ENCODE results near the gene TRDMT1. TPM values are rescaled to one million over a fixed set of nuclear protein-coding genes. Genes with fewer than 3 reads are reported as not detected.

The TRDMT1 gene
- total RNA-seq, 1 donor from 2014 or later, result 4.2 TPM

GRCh38 chr10:17200001-17200911, 1.2 kb downstream of the TRDMT1 start:
- Mint-ChIP-seq H3K9me3 (no peaks in the 10 kb centered on the region), H3K4me1 (ENCODE audit: low read depth) (peaks cover 45% of the 10 kb centered on the region), H3K27me3 (ENCODE audit: low read depth) (peaks cover 7% of the 10 kb centered on the region), H3K36me3 (ENCODE audit: low read depth) (no peaks in the 10 kb centered on the region), H3K4me3 (ENCODE audit: low read depth) (peak overlapping the region; percentile 96), H3K27ac (peak overlapping the region; percentile 77)
- no peak for DNase-seq (ENCODE audit: low spot score)
- intact Hi-C loops (cut with micrococcal nuclease), result loop anchor here (2.0 to 10.0 kb wide), 2 partner anchors 17 to 765 kb away; partner anchors contain the start of gene PTER

- peaks cover 7% of the 10 kb centered on the region for H3K27me3 Mint-ChIP-seq (ENCODE audit: low read depth)
- peak overlapping the region; percentile 22 for H3K4me3 Mint-ChIP-seq (ENCODE audit: low read depth)
- H3K27ac Mint-ChIP-seq, result peak overlapping the region; percentile 2
- H3K9me3 Mint-ChIP-seq, result no peaks in the 10 kb centered on the region
- DNase-seq (ENCODE audit: low spot score), result no peak
- intact Hi-C loops (cut with micrococcal nuclease), result no loop called here
- H3K36me3 Mint-ChIP-seq (ENCODE audit: low read depth), result no peaks in the 10 kb centered on the region
- peaks cover 42% of the 10 kb centered on the region for H3K4me1 Mint-ChIP-seq (ENCODE audit: low read depth)
Observed at GRCh38 chr10:17199351-17199804, 2.1 kb downstream of the TRDMT1 start.

GRCh38 chr10:17196573-17196972, 4.9 kb downstream of the TRDMT1 start:
- H3K27me3 Mint-ChIP-seq (ENCODE audit: low read depth), result peaks cover 7% of the 10 kb centered on the region
- H3K36me3 Mint-ChIP-seq (ENCODE audit: low read depth), result no peaks in the 10 kb centered on the region
- peaks cover 22% of the 10 kb centered on the region for H3K4me1 Mint-ChIP-seq (ENCODE audit: low read depth)
- no peak overlapping the region for H3K4me3 Mint-ChIP-seq (ENCODE audit: low read depth)
- intact Hi-C loops (cut with micrococcal nuclease), result no loop called here
- no peak for DNase-seq (ENCODE audit: low spot score)
- H3K9me3 Mint-ChIP-seq, result peaks cover 6% of the 10 kb centered on the region
- no peak overlapping the region for H3K27ac Mint-ChIP-seq

GRCh38 chr10:17196045-17196444, 5.4 kb downstream of the TRDMT1 start:
- H3K4me3 Mint-ChIP-seq (ENCODE audit: low read depth), result no peak overlapping the region
- peaks cover 6% of the 10 kb centered on the region for H3K9me3 Mint-ChIP-seq
- no peaks in the 10 kb centered on the region for H3K36me3 Mint-ChIP-seq (ENCODE audit: low read depth)
- no peak for DNase-seq (ENCODE audit: low spot score)
- peaks cover 7% of the 10 kb centered on the region for H3K27me3 Mint-ChIP-seq (ENCODE audit: low read depth)
- intact Hi-C loops (cut with micrococcal nuclease), result no loop called here
- H3K4me1 Mint-ChIP-seq (ENCODE audit: low read depth), result peaks cover 19% of the 10 kb centered on the region
- no peak overlapping the region for H3K27ac Mint-ChIP-seq

DNA sequence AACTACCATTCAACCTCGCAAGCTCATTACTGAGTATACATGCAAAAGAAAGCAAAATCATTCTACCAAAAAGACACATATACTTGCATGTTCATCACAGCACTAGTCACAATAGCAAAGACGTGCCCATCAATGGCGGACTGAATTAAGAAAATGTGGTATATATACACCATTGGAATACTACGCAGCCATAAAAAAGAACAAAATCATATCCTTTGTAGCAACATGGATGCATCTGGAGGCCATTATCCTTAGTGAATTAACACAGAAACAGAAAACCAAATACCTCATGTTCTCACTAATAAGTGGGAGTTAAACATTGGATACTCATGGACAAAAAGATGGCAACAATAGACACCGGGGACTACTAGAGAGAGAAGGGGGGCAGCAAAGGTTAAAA, 6.4 kb downstream of the TRDMT1 start:
- H3K27ac Mint-ChIP-seq, result no peak overlapping the region
- H3K27me3 Mint-ChIP-seq (ENCODE audit: low read depth), result peaks cover 7% of the 10 kb centered on the region
- H3K4me1 Mint-ChIP-seq (ENCODE audit: low read depth), result peaks cover 10% of the 10 kb centered on the region
- H3K9me3 Mint-ChIP-seq, result peaks cover 6% of the 10 kb centered on the region
- no peak for DNase-seq (ENCODE audit: low spot score)
- H3K4me3 Mint-ChIP-seq (ENCODE audit: low read depth), result no peak overlapping the region
- H3K36me3 Mint-ChIP-seq (ENCODE audit: low read depth), result no peaks in the 10 kb centered on the region
- intact Hi-C loops (cut with micrococcal nuclease), result no loop called here

DNA sequence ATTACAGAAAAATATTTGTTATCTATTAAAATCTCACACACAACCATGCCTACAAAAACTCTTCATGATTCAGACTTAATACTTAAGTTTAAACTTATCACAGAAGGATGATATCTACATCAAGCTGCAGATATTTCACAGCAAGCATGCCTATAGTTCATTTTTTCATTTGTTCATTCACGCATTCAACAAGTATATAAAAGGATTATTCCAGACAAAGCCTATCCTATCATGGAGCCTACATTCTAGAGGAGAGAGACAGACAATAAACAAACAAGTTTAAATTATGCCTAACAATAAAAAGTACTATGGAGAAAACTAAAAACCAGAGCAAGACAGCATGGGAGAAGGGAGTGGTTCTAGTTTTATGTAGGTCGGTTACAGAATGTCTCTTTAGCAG, 10.9 kb downstream of the TRDMT1 start:
- Mint-ChIP-seq H3K36me3 (ENCODE audit: low read depth) (no peaks in the 10 kb centered on the region), H3K4me3 (ENCODE audit: low read depth) (no peak overlapping the region), H3K27me3 (ENCODE audit: low read depth) (no peaks in the 10 kb centered on the region), H3K9me3 (peaks cover 6% of the 10 kb centered on the region), H3K4me1 (ENCODE audit: low read depth) (no peaks in the 10 kb centered on the region), H3K27ac (no peak overlapping the region)
- DNase-seq (ENCODE audit: low spot score), result no peak
- intact Hi-C loops (cut with micrococcal nuclease), result no loop called here

DNA sequence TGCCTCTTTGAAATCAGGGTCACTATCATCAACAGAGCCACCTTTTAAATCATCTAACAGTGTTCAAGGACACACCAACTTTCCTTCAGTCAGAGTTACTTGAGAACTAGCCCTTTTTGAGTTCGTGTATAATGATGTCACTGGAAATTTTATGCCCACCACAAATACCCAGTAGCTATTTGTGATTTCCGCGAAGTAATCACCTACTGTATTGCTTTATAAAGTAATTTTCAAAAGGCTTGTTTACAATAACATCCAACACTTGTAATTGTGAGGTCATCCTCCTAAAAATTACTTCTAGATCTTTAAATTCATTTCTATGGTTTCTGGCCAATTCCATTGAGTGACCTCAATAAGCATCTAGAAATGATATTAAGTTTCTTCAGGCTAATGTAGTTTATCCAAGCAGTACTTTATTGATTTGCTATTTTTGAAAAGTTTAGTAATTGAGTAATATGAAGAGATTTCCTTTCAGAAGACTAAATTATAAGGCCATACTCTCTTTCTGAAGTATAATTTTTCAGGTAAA, 12.8 kb downstream of the TRDMT1 start:
- Mint-ChIP-seq H3K36me3 (ENCODE audit: low read depth) (no peaks in the 10 kb centered on the region), H3K9me3 (peaks cover under 1% of the 10 kb centered on the region), H3K4me3 (ENCODE audit: low read depth) (no peak overlapping the region), H3K4me1 (ENCODE audit: low read depth) (no peaks in the 10 kb centered on the region), H3K27ac (no peak overlapping the region), H3K27me3 (ENCODE audit: low read depth) (no peaks in the 10 kb centered on the region)
- intact Hi-C loops (cut with micrococcal nuclease), result no loop called here
- no peak for DNase-seq (ENCODE audit: low spot score)

GRCh38 chr10:17185873-17186272, 15.6 kb downstream of the TRDMT1 start:
- H3K4me1 Mint-ChIP-seq (ENCODE audit: low read depth), result no peaks in the 10 kb centered on the region
- DNase-seq (ENCODE audit: low spot score), result no peak
- no peak overlapping the region for H3K4me3 Mint-ChIP-seq (ENCODE audit: low read depth)
- no peak overlapping the region for H3K27ac Mint-ChIP-seq
- H3K27me3 Mint-ChIP-seq (ENCODE audit: low read depth), result no peaks in the 10 kb centered on the region
- intact Hi-C loops (cut with micrococcal nuclease), result no loop called here
- H3K9me3 Mint-ChIP-seq, result no peaks in the 10 kb centered on the region
- H3K36me3 Mint-ChIP-seq (ENCODE audit: low read depth), result no peaks in the 10 kb centered on the region

DNA sequence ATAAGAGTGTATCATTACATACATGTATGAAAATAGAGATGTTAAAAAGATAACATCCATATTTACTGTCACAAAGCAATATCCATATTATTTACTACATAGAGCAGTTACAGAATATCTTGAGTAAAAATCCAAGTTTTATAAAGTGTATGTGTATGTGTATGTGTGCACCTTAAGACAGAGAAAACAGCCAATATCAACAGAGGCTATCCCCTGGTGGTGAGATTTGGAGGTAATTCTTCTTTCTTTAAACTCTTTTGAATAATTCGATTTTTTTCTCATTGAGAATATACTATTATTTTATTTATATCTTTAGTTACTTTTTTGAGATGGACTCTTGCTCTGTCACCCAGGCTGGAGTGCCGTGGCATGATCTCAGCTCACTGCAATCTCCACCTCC, 18.4 kb downstream of the TRDMT1 start:
- H3K4me1 Mint-ChIP-seq (ENCODE audit: low read depth), result no peaks in the 10 kb centered on the region
- no peak overlapping the region for H3K27ac Mint-ChIP-seq
- H3K9me3 Mint-ChIP-seq, result no peaks in the 10 kb centered on the region
- no peak overlapping the region for H3K4me3 Mint-ChIP-seq (ENCODE audit: low read depth)
- no peaks in the 10 kb centered on the region for H3K36me3 Mint-ChIP-seq (ENCODE audit: low read depth)
- peaks cover 7% of the 10 kb centered on the region for H3K27me3 Mint-ChIP-seq (ENCODE audit: low read depth)
- no peak for DNase-seq (ENCODE audit: low spot score)
- intact Hi-C loops (cut with micrococcal nuclease), result no loop called here

- DNase-seq (ENCODE audit: low spot score), result no peak
- Mint-ChIP-seq H3K4me1 (ENCODE audit: low read depth) (no peaks in the 10 kb centered on the region), H3K9me3 (no peaks in the 10 kb centered on the region), H3K27me3 (ENCODE audit: low read depth) (peaks cover 7% of the 10 kb centered on the region), H3K4me3 (ENCODE audit: low read depth) (no peak overlapping the region), H3K27ac (no peak overlapping the region), H3K36me3 (ENCODE audit: low read depth) (no peaks in the 10 kb centered on the region)
- intact Hi-C loops (cut with micrococcal nuclease), result no loop called here
Observed at GRCh38 chr10:17181751-17182150, 19.7 kb downstream of the TRDMT1 start.

GRCh38 chr10:17181110-17181509, 20.4 kb downstream of the TRDMT1 start:
- intact Hi-C loops (cut with micrococcal nuclease), result no loop called here
- Mint-ChIP-seq H3K36me3 (ENCODE audit: low read depth) (no peaks in the 10 kb centered on the region), H3K27me3 (ENCODE audit: low read depth) (peaks cover 7% of the 10 kb centered on the region), H3K9me3 (no peaks in the 10 kb centered on the region), H3K4me3 (ENCODE audit: low read depth) (no peak overlapping the region), H3K27ac (no peak overlapping the region), H3K4me1 (ENCODE audit: low read depth) (no peaks in the 10 kb centered on the region)
- DNase-seq (ENCODE audit: low spot score), result no peak

GRCh38 chr10:17179002-17179401, 22.5 kb downstream of the TRDMT1 start:
- no peak overlapping the region for H3K4me3 Mint-ChIP-seq (ENCODE audit: low read depth)
- no peak overlapping the region for H3K27ac Mint-ChIP-seq
- H3K36me3 Mint-ChIP-seq (ENCODE audit: low read depth), result no peaks in the 10 kb centered on the region
- no peak for DNase-seq (ENCODE audit: low spot score)
- peaks cover 7% of the 10 kb centered on the region for H3K27me3 Mint-ChIP-seq (ENCODE audit: low read depth)
- intact Hi-C loops (cut with micrococcal nuclease), result no loop called here
- H3K4me1 Mint-ChIP-seq (ENCODE audit: low read depth), result peaks cover 9% of the 10 kb centered on the region
- no peaks in the 10 kb centered on the region for H3K9me3 Mint-ChIP-seq

GRCh38 chr10:17178006-17178405, 23.5 kb downstream of the TRDMT1 start:
- Mint-ChIP-seq H3K4me3 (ENCODE audit: low read depth) (no peak overlapping the region), H3K36me3 (ENCODE audit: low read depth) (no peaks in the 10 kb centered on the region)

More at GRCh38 chr10:17178006-17178405, 23.5 kb downstream of the TRDMT1 start:
- Mint-ChIP-seq H3K27me3 (ENCODE audit: low read depth) (peaks cover 7% of the 10 kb centered on the region), H3K4me1 (ENCODE audit: low read depth) (peaks cover 9% of the 10 kb centered on the region), H3K9me3 (no peaks in the 10 kb centered on the region), H3K27ac (no peak overlapping the region)
- no peak for DNase-seq (ENCODE audit: low spot score)
- intact Hi-C loops (cut with micrococcal nuclease), result no loop called here

Measured in activated T-helper 2 cell treated with anti-CD3 and anti-CD28 coated beads, Interferon-gamma antibody, Interleukin-2, Interleukin-4, amounts not matched to agents 10 μg/mL and 5 μg/mL and 100 μg/mL, durations not matched to agents 14 hours and 24 hours and 36 hours (primary cell).